GM19025 (cell line): Measurements from ENCODE around the gene LCN10.

ENCODE experiments used
- ATAC-seq: cut with Tn5 transposase; IDR thresholded peaks from one replicate; pipeline ENCODE4 v1.9.1; 2021; ENCODE audit warnings: mild to moderate bottlenecking, low read depth, moderate library complexity; ENCODE audit not compliant: unreplicated experiment

LCN10 gene

GRCh38 chr9:136740491-136740890 lies 2.2 kb downstream of the LCN10 start:
- ATAC-seq: no peak

GRCh38 chr9:136740069-136740468 lies 2.7 kb downstream of the LCN10 start:
- no peak for ATAC-seq

- no peak for ATAC-seq
Measured at GRCh38 chr9:136739509-136739908, 3.2 kb downstream of the LCN10 start.

- no peak for ATAC-seq
Measured at GRCh38 chr9:136738960-136739359, 3.8 kb downstream of the LCN10 start.

- ATAC-seq: no peak
Measured at GRCh38 chr9:136735812-136736480, 6.8 kb downstream of the LCN10 start.

GRCh38 chr9:136734837-136735496 lies 7.8 kb downstream of the LCN10 start:
- ATAC-seq: no peak

GRCh38 chr9:136733611-136734010 lies 9.1 kb downstream of the LCN10 start:
- no peak for ATAC-seq

GRCh38 chr9:136732444-136733178 lies 10.1 kb downstream of the LCN10 start:
- no peak for ATAC-seq

GRCh38 chr9:136729926-136730325 lies 12.8 kb downstream of the LCN10 start:
- no peak for ATAC-seq

GRCh38 chr9:136729144-136729543 lies 13.6 kb downstream of the LCN10 start:
- ATAC-seq: no peak

- peak; percentile 14 for ATAC-seq
Measured at GRCh38 chr9:136728548-136729123, 14.1 kb downstream of the LCN10 start.

GRCh38 chr9:136728080-136728547 lies 14.6 kb downstream of the LCN10 start:
- peak; percentile 60 for ATAC-seq

GRCh38 chr9:136726631-136727191 lies 16.0 kb downstream of the LCN10 start:
- ATAC-seq: no peak

GRCh38 chr9:136726118-136726517 lies 16.6 kb downstream of the LCN10 start:
- no peak for ATAC-seq

- no peak for ATAC-seq
Measured at GRCh38 chr9:136725612-136726011, 17.1 kb downstream of the LCN10 start.

- no peak for ATAC-seq
Measured at GRCh38 chr9:136724772-136725171, 18.0 kb downstream of the LCN10 start.

GRCh38 chr9:136723989-136724388 lies 18.8 kb downstream of the LCN10 start:
- ATAC-seq: no peak

- ATAC-seq: no peak
Measured at GRCh38 chr9:136723362-136723976, 19.3 kb downstream of the LCN10 start.

GRCh38 chr9:136722969-136723356 lies 19.8 kb downstream of the LCN10 start:
- no peak for ATAC-seq
